NCI-H82 (cell line): Measurements from ENCODE around the gene SCGB3A1.

Experiments
- DNase-seq: peaks from one replicate; lab custom pipeline; 2025; lab: John Stamatoyannopoulos, UW

SCGB3A1 gene

GRCh38 chr5:180625125-180625790 lies 34.0 kb upstream of the SCGB3A1 start:
- DNase-seq: no peak

GRCh38 chr5:180624587-180624986 lies 33.3 kb upstream of the SCGB3A1 start:
- no peak for DNase-seq

GRCh38 chr5:180623844-180624243 lies 32.5 kb upstream of the SCGB3A1 start:
- DNase-seq: no peak

- DNase-seq: no peak
Measured at GRCh38 chr5:180623411-180623834, 32.1 kb upstream of the SCGB3A1 start.

- no peak for DNase-seq
Measured at GRCh38 chr5:180622910-180623309, 31.6 kb upstream of the SCGB3A1 start.

GRCh38 chr5:180621311-180621710 lies 30.0 kb upstream of the SCGB3A1 start:
- no peak for DNase-seq

GRCh38 chr5:180620014-180620413 lies 28.7 kb upstream of the SCGB3A1 start:
- no peak for DNase-seq

- DNase-seq: no peak
Measured at GRCh38 chr5:180619563-180619915, 28.2 kb upstream of the SCGB3A1 start.

- DNase-seq: peak; percentile 51
Measured at GRCh38 chr5:180618829-180619562, 27.7 kb upstream of the SCGB3A1 start.

GRCh38 chr5:180618487-180618828 lies 27.2 kb upstream of the SCGB3A1 start:
- DNase-seq: no peak

GRCh38 chr5:180613814-180614188 lies 22.5 kb upstream of the SCGB3A1 start:
- DNase-seq: no peak

- DNase-seq: no peak
Measured at GRCh38 chr5:180613188-180613813, 22.0 kb upstream of the SCGB3A1 start.

GRCh38 chr5:180612683-180613082 lies 21.4 kb upstream of the SCGB3A1 start:
- no peak for DNase-seq

GRCh38 chr5:180611140-180611850 lies 20.0 kb upstream of the SCGB3A1 start:
- peak; percentile 14 for DNase-seq

GRCh38 chr5:180609817-180610550 lies 18.7 kb upstream of the SCGB3A1 start:
- DNase-seq: no peak

- no peak for DNase-seq
Measured at GRCh38 chr5:180609386-180609785, 18.1 kb upstream of the SCGB3A1 start.

GRCh38 chr5:180608572-180609310 lies 17.4 kb upstream of the SCGB3A1 start:
- DNase-seq: no peak

GRCh38 chr5:180607861-180608571 lies 16.7 kb upstream of the SCGB3A1 start:
- no peak for DNase-seq

GRCh38 chr5:180606215-180606785 lies 15.0 kb upstream of the SCGB3A1 start:
- no peak for DNase-seq

- DNase-seq: peak; percentile 62
Measured at GRCh38 chr5:180605554-180606214, 14.4 kb upstream of the SCGB3A1 start.
